ENCODE data around the gene CDK2. TPM values are rescaled to one million over a fixed set of nuclear protein-coding genes. Genes with fewer than 3 reads are reported as not detected.
A peak's percentile ranks its signal among the peaks of the same experiment; 100 is the strongest.
"Not testable (repeated sequence)": the region's sequence is repeated elsewhere in the genome, so short reads cannot be mapped to it uniquely, and the experiment has no call there.

The CDK2 gene
- polyA plus RNA-seq, 1 donor, result 55.5 TPM

GRCh38 chr12:55979069-55979468 is 12.4 kb downstream of the CDK2 start:
- Histone ChIP-seq H3K9me3 (ENCODE audit: control insufficient read depth, low read depth, low read length) (no peaks in the 10 kb centered on the region), H3K4me3 (ENCODE audit: low read length) (no peak overlapping the region), H3K27ac (ENCODE audit: low read length) (no peak overlapping the region), H3K36me3 (ENCODE audit: control insufficient read depth, insufficient read depth, low read length) (peaks cover 32% of the 10 kb centered on the region), H3K4me1 (ENCODE audit: control insufficient read depth, insufficient read depth, low read length) (peaks cover 3% of the 10 kb centered on the region), H3K27me3 (ENCODE audit: control insufficient read depth, insufficient read depth, low read length) (no peaks in the 10 kb centered on the region)
- no peak for DNase-seq
- WGBS (ENCODE audit: insufficient coverage, low lambda C conversion rate), result no CpG with 5 or more reads among the region's 3 CpGs

- not testable (repeated sequence) for H3K9me3 ChIP-seq (ENCODE audit: control insufficient read depth, low read depth, low read length); H3K27ac ChIP-seq (ENCODE audit: low read length); H3K27me3 ChIP-seq (ENCODE audit: control insufficient read depth, insufficient read depth, low read length); H3K4me3 ChIP-seq (ENCODE audit: low read length); H3K4me1 ChIP-seq (ENCODE audit: control insufficient read depth, insufficient read depth, low read length); DNase-seq
- no CpG with 5 or more reads among the region's 5 CpGs for WGBS (ENCODE audit: insufficient coverage, low lambda C conversion rate)
- peaks cover 43% of the 10 kb centered on the region for H3K36me3 ChIP-seq (ENCODE audit: control insufficient read depth, insufficient read depth, low read length)
Observed at GRCh38 chr12:55981882-55982281, 15.3 kb downstream of the CDK2 start.

- no peaks in the 10 kb centered on the region for H3K9me3 ChIP-seq (ENCODE audit: control insufficient read depth, low read depth, low read length)
- no peaks in the 10 kb centered on the region for H3K27me3 ChIP-seq (ENCODE audit: control insufficient read depth, insufficient read depth, low read length)
- DNase-seq, result no peak
- no peak overlapping the region for H3K27ac ChIP-seq (ENCODE audit: low read length)
- H3K4me1 ChIP-seq (ENCODE audit: control insufficient read depth, insufficient read depth, low read length), result no peaks in the 10 kb centered on the region
- H3K4me3 ChIP-seq (ENCODE audit: low read length), result no peak overlapping the region
- no CpG with 5 or more reads among the region's 3 CpGs for WGBS (ENCODE audit: insufficient coverage, low lambda C conversion rate)
- peaks cover 49% of the 10 kb centered on the region for H3K36me3 ChIP-seq (ENCODE audit: control insufficient read depth, insufficient read depth, low read length)
Observed at GRCh38 chr12:55982319-55982936, 15.8 kb downstream of the CDK2 start.

GRCh38 chr12:55983232-55983842 is 16.7 kb downstream of the CDK2 start:
- H3K27ac ChIP-seq (ENCODE audit: low read length), result no peak overlapping the region

GRCh38 chr12:55984861-55985260 is 18.2 kb downstream of the CDK2 start:
- no peak overlapping the region for H3K4me3 ChIP-seq (ENCODE audit: low read length)
- DNase-seq, result no peak
- WGBS (ENCODE audit: insufficient coverage, low lambda C conversion rate), result no CpG with 5 or more reads among the region's 2 CpGs
- H3K36me3 ChIP-seq (ENCODE audit: control insufficient read depth, insufficient read depth, low read length), result peaks cover 63% of the 10 kb centered on the region
- H3K27ac ChIP-seq (ENCODE audit: low read length), result no peak overlapping the region
- no peaks in the 10 kb centered on the region for H3K4me1 ChIP-seq (ENCODE audit: control insufficient read depth, insufficient read depth, low read length)
- no peaks in the 10 kb centered on the region for H3K27me3 ChIP-seq (ENCODE audit: control insufficient read depth, insufficient read depth, low read length)
- H3K9me3 ChIP-seq (ENCODE audit: control insufficient read depth, low read depth, low read length), result no peaks in the 10 kb centered on the region

More at GRCh38 chr12:55983232-55983842, 16.7 kb downstream of the CDK2 start:
- no peaks in the 10 kb centered on the region for H3K9me3 ChIP-seq (ENCODE audit: control insufficient read depth, low read depth, low read length)
- DNase-seq, result no peak
- no CpG with 5 or more reads among the region's 4 CpGs for WGBS (ENCODE audit: insufficient coverage, low lambda C conversion rate)
- H3K4me1 ChIP-seq (ENCODE audit: control insufficient read depth, insufficient read depth, low read length), result no peaks in the 10 kb centered on the region
- H3K4me3 ChIP-seq (ENCODE audit: low read length), result no peak overlapping the region
- H3K27me3 ChIP-seq (ENCODE audit: control insufficient read depth, insufficient read depth, low read length), result no peaks in the 10 kb centered on the region
- peaks cover 55% of the 10 kb centered on the region for H3K36me3 ChIP-seq (ENCODE audit: control insufficient read depth, insufficient read depth, low read length)

- no peak for DNase-seq
- H3K27me3 ChIP-seq (ENCODE audit: control insufficient read depth, insufficient read depth, low read length), result no peaks in the 10 kb centered on the region
- no peak overlapping the region for H3K27ac ChIP-seq (ENCODE audit: low read length)
- WGBS (ENCODE audit: insufficient coverage, low lambda C conversion rate), result 100% methylated on average over 1 of the region's 4 CpGs
- no peaks in the 10 kb centered on the region for H3K4me1 ChIP-seq (ENCODE audit: control insufficient read depth, insufficient read depth, low read length)
- peaks cover 65% of the 10 kb centered on the region for H3K36me3 ChIP-seq (ENCODE audit: control insufficient read depth, insufficient read depth, low read length)
- H3K4me3 ChIP-seq (ENCODE audit: low read length), result no peak overlapping the region
- no peaks in the 10 kb centered on the region for H3K9me3 ChIP-seq (ENCODE audit: control insufficient read depth, low read depth, low read length)
Observed at GRCh38 chr12:55985341-55985740, 18.7 kb downstream of the CDK2 start.

- WGBS (ENCODE audit: insufficient coverage, low lambda C conversion rate), result 100% methylated on average over 1 of the region's 7 CpGs
- H3K4me1 ChIP-seq (ENCODE audit: control insufficient read depth, insufficient read depth, low read length); H3K4me3 ChIP-seq (ENCODE audit: low read length); H3K27me3 ChIP-seq (ENCODE audit: control insufficient read depth, insufficient read depth, low read length); DNase-seq; H3K27ac ChIP-seq (ENCODE audit: low read length); H3K9me3 ChIP-seq (ENCODE audit: control insufficient read depth, low read depth, low read length): not testable (repeated sequence)
- peaks cover 68% of the 10 kb centered on the region for H3K36me3 ChIP-seq (ENCODE audit: control insufficient read depth, insufficient read depth, low read length)
Observed at GRCh38 chr12:55985976-55986375, 19.3 kb downstream of the CDK2 start.

GRCh38 chr12:55991110-55991509 is 24.5 kb downstream of the CDK2 start:
- no peak overlapping the region for H3K27ac ChIP-seq (ENCODE audit: low read length)
- H3K36me3 ChIP-seq (ENCODE audit: control insufficient read depth, insufficient read depth, low read length), result peaks cover 80% of the 10 kb centered on the region
- H3K27me3 ChIP-seq (ENCODE audit: control insufficient read depth, insufficient read depth, low read length), result no peaks in the 10 kb centered on the region
- H3K9me3 ChIP-seq (ENCODE audit: control insufficient read depth, low read depth, low read length), result no peaks in the 10 kb centered on the region
- no peak overlapping the region for H3K4me3 ChIP-seq (ENCODE audit: low read length)
- H3K4me1 ChIP-seq (ENCODE audit: control insufficient read depth, insufficient read depth, low read length), result peaks cover 33% of the 10 kb centered on the region
- WGBS (ENCODE audit: insufficient coverage, low lambda C conversion rate), result no CpG with 5 or more reads among the region's 3 CpGs
- DNase-seq, result no peak

GRCh38 chr12:55993230-55993853 is 26.7 kb downstream of the CDK2 start:
- Histone ChIP-seq H3K4me3 (ENCODE audit: low read length) (no peak overlapping the region), H3K27me3 (ENCODE audit: control insufficient read depth, insufficient read depth, low read length) (no peaks in the 10 kb centered on the region), H3K27ac (ENCODE audit: low read length) (peak overlapping the region; percentile 68), H3K36me3 (ENCODE audit: control insufficient read depth, insufficient read depth, low read length) (peaks cover 62% of the 10 kb centered on the region), H3K9me3 (ENCODE audit: control insufficient read depth, low read depth, low read length) (no peaks in the 10 kb centered on the region), H3K4me1 (ENCODE audit: control insufficient read depth, insufficient read depth, low read length) (peaks cover 44% of the 10 kb centered on the region)
- DNase-seq, result peak in 1 of 2 donors; percentile 50
- no CpG with 5 or more reads among the region's 4 CpGs for WGBS (ENCODE audit: insufficient coverage, low lambda C conversion rate)

GRCh38 chr12:55995366-55995765 is 28.7 kb downstream of the CDK2 start:
- H3K36me3 ChIP-seq (ENCODE audit: control insufficient read depth, insufficient read depth, low read length), result peaks cover 45% of the 10 kb centered on the region
- H3K4me1 ChIP-seq (ENCODE audit: control insufficient read depth, insufficient read depth, low read length), result peaks cover 50% of the 10 kb centered on the region
- no peaks in the 10 kb centered on the region for H3K27me3 ChIP-seq (ENCODE audit: control insufficient read depth, insufficient read depth, low read length)
- peak overlapping the region; percentile 89 for H3K27ac ChIP-seq (ENCODE audit: low read length)
- 0% methylated on average over 1 of the region's 8 CpGs for WGBS (ENCODE audit: insufficient coverage, low lambda C conversion rate)
- H3K9me3 ChIP-seq (ENCODE audit: control insufficient read depth, low read depth, low read length), result no peaks in the 10 kb centered on the region
- DNase-seq, result peak; percentile 57 to 76
- no peak overlapping the region for H3K4me3 ChIP-seq (ENCODE audit: low read length)
